ENCODE results near the gene SPATS2.
A peak's percentile ranks its signal among the peaks of the same experiment; 100 is the strongest.
"Not testable (repeated sequence)": the region's sequence is repeated elsewhere in the genome, so short reads cannot be mapped to it uniquely, and the experiment has no call there.

Gene SPATS2

GRCh38 chr12:49527361-49528130 lies 160.3 kb downstream of the SPATS2 start:
- DNase-seq, result no peak
- in situ Hi-C loops (cut with MboI; ENCODE audit: low pct_unique_long_range_greater_than_20kb, low sequenced_read_pairs), result loop anchor here (10.0 kb wide), 1 partner anchor 173 kb away; no protein-coding TSS in a partner anchor

- in situ Hi-C loops (cut with MboI; ENCODE audit: low pct_unique_long_range_greater_than_20kb, low sequenced_read_pairs), result loop anchor here (10.0 kb wide), 1 partner anchor 175 kb away; no protein-coding TSS in a partner anchor
- DNase-seq, result peak; percentile 70
Observed at GRCh38 chr12:49529414-49529813, 162.2 kb downstream of the SPATS2 start.

- in situ Hi-C loops (cut with MboI; ENCODE audit: low pct_unique_long_range_greater_than_20kb, low sequenced_read_pairs), result no loop called here
- no peak for DNase-seq
Observed at GRCh38 chr12:49531745-49532144, 164.5 kb downstream of the SPATS2 start.

GRCh38 chr12:49533331-49533730 lies 166.1 kb downstream of the SPATS2 start:
- in situ Hi-C loops (cut with MboI; ENCODE audit: low pct_unique_long_range_greater_than_20kb, low sequenced_read_pairs), result no loop called here

GRCh38 chr12:49534122-49534521 lies 166.9 kb downstream of the SPATS2 start:
- in situ Hi-C loops (cut with MboI; ENCODE audit: low pct_unique_long_range_greater_than_20kb, low sequenced_read_pairs); DNase-seq: not testable (repeated sequence)

More at GRCh38 chr12:49533331-49533730, 166.1 kb downstream of the SPATS2 start:
- DNase-seq, result no peak

GRCh38 chr12:49534731-49535278 lies 167.5 kb downstream of the SPATS2 start:
- in situ Hi-C loops (cut with MboI; ENCODE audit: low pct_unique_long_range_greater_than_20kb, low sequenced_read_pairs), result no loop called here
- DNase-seq, result no peak

- DNase-seq, result no peak
- in situ Hi-C loops (cut with MboI; ENCODE audit: low pct_unique_long_range_greater_than_20kb, low sequenced_read_pairs), result no loop called here
Observed at GRCh38 chr12:49535921-49536525, 168.8 kb downstream of the SPATS2 start.

- peak; percentile 53 for DNase-seq
- in situ Hi-C loops (cut with MboI; ENCODE audit: low pct_unique_long_range_greater_than_20kb, low sequenced_read_pairs), result no loop called here
Observed at GRCh38 chr12:49536526-49537071, 169.3 kb downstream of the SPATS2 start.

- peak; percentile 42 for DNase-seq
Observed at GRCh38 chr12:49537231-49537751, 170.0 kb downstream of the SPATS2 start.

GRCh38 chr12:49537752-49538509 lies 170.7 kb downstream of the SPATS2 start:
- in situ Hi-C loops (cut with MboI; ENCODE audit: low pct_unique_long_range_greater_than_20kb, low sequenced_read_pairs), result no loop called here
- peak; percentile 48 for DNase-seq

More at GRCh38 chr12:49537231-49537751, 170.0 kb downstream of the SPATS2 start:
- in situ Hi-C loops (cut with MboI; ENCODE audit: low pct_unique_long_range_greater_than_20kb, low sequenced_read_pairs), result no loop called here

- peak; percentile 71 for DNase-seq
- in situ Hi-C loops (cut with MboI; ENCODE audit: low pct_unique_long_range_greater_than_20kb, low sequenced_read_pairs), result no loop called here
Observed at GRCh38 chr12:49538510-49539403, 171.5 kb downstream of the SPATS2 start, which contains the start of gene KCNH3. KCNH3 (plus strand) TSS chr12:49539030; CDS start chr12:49539417, 387 bp downstream.

- DNase-seq, result no peak
- in situ Hi-C loops (cut with MboI; ENCODE audit: low pct_unique_long_range_greater_than_20kb, low sequenced_read_pairs), result no loop called here
Observed at GRCh38 chr12:49539406-49540228, 172.4 kb downstream of the SPATS2 start.

GRCh38 chr12:49540229-49541139 lies 173.2 kb downstream of the SPATS2 start:
- in situ Hi-C loops (cut with MboI; ENCODE audit: low pct_unique_long_range_greater_than_20kb, low sequenced_read_pairs), result no loop called here
- peak; percentile 6 for DNase-seq

- DNase-seq, result no peak
- in situ Hi-C loops (cut with MboI; ENCODE audit: low pct_unique_long_range_greater_than_20kb, low sequenced_read_pairs), result no loop called here
Observed at GRCh38 chr12:49541140-49541861, 174.0 kb downstream of the SPATS2 start.

GRCh38 chr12:49541911-49542505 lies 174.7 kb downstream of the SPATS2 start:
- DNase-seq, result peak; percentile 10
- in situ Hi-C loops (cut with MboI; ENCODE audit: low pct_unique_long_range_greater_than_20kb, low sequenced_read_pairs), result no loop called here
